ENCODE results near the gene SLC32A1.

The SLC32A1 gene

DNA sequence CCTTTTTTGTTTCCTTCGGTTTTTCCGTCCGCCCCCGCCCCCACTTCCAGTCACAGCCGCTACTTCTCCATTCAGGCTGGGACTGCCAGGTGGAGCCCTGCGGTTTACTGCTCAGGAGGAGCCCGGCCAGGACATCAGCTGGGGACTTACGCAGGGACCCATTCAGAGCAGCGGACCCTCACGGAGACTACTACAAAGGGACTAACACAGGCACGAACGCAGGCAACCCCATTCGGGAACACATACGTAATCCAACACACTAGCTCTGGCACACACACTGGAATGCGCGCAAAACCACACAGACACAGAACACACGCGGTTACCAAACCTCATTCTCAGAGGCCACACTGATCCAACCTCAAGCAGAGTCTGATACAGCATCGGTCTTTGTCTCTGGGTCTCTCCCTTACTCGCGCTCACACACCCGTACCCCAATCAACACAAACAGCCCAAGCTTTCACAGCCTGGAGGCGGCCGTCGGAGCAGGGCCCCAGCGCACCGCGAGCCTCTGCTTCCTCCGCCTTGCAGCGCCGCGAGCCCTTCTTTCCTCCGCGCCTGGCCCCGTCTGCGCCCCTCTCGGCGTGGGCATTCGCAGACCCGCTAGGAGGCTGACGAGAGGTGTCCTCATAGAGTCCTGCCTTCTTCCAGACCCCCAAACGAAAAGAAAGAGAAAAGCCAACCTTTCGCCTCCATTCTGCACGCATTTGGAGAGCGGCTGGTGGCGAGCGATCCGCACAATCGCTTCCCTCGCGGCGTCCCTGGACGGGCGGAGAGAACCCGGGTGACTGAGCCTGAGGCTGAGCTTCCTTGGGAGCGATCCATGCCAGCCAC is 1.1 kb upstream of the SLC32A1 start:
- peaks cover 25% of the 10 kb centered on the region; the same call in 1 of the 2 replicates for H3K27me3 ChIP-seq (ENCODE audit: insufficient read depth, low read depth)
- TF ChIP-seq, protein P1, sequence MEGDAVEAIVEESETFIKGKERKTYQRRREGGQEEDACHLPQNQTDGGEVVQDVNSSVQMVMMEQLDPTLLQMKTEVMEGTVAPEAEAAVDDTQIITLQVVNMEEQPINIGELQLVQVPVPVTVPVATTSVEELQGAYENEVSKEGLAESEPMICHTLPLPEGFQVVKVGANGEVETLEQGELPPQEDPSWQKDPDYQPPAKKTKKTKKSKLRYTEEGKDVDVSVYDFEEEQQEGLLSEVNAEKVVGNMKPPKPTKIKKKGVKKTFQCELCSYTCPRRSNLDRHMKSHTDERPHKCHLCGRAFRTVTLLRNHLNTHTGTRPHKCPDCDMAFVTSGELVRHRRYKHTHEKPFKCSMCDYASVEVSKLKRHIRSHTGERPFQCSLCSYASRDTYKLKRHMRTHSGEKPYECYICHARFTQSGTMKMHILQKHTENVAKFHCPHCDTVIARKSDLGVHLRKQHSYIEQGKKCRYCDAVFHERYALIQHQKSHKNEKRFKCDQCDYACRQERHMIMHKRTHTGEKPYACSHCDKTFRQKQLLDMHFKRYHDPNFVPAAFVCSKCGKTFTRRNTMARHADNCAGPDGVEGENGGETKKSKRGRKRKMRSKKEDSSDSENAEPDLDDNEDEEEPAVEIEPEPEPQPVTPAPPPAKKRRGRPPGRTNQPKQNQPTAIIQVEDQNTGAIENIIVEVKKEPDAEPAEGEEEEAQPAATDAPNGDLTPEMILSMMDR (conservative IDR thresholded peaks at IDR 0.05; ENCODE audit: low read depth, low read length): no peak
- no peak overlapping the region for H3K4me3 ChIP-seq (IDR thresholded peaks at IDR 0.05; ENCODE audit: insufficient read depth, low read depth, low read length)
- no peaks in the 10 kb centered on the region for H3K36me3 ChIP-seq (ENCODE audit: insufficient read depth)
- H3K4me1 ChIP-seq (ENCODE audit: low read depth, poor library complexity, severe bottlenecking): peaks cover 3% of the 10 kb centered on the region
- no peaks in the 10 kb centered on the region for H4K20me1 ChIP-seq (ENCODE audit: insufficient read depth)
- H3K4me2 ChIP-seq: no peak overlapping the region
- H3K79me2 ChIP-seq (ENCODE audit: insufficient read depth, low read depth): no peaks in the 10 kb centered on the region
- no peak overlapping the region for H3K9ac ChIP-seq
- no peak overlapping the region for H2AFZ ChIP-seq (ENCODE audit: low read depth)
- H3K27ac ChIP-seq: no peak overlapping the region

DNA sequence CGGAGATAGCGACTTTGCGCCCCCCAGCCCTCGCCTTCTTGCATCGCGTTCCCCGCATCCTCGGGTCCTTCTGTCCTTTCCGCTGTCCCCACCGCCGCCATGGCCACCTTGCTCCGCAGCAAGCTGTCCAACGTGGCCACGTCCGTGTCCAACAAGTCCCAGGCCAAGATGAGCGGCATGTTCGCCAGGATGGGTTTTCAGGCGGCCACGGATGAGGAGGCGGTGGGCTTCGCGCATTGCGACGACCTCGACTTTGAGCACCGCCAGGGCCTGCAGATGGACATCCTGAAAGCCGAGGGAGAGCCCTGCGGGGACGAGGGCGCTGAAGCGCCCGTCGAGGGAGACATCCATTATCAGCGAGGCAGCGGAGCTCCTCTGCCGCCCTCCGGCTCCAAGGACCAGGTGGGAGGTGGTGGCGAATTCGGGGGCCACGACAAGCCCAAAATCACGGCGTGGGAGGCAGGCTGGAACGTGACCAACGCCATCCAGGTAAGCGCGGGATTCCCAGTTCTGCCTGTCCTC is 401 bp downstream of the SLC32A1 start:
- Histone ChIP-seq H2AFZ (ENCODE audit: low read depth) (no peak overlapping the region), H3K79me2 (ENCODE audit: insufficient read depth, low read depth) (no peaks in the 10 kb centered on the region), H3K4me1 (ENCODE audit: low read depth, poor library complexity, severe bottlenecking) (peaks cover 3% of the 10 kb centered on the region), H3K36me3 (ENCODE audit: insufficient read depth) (no peaks in the 10 kb centered on the region), H4K20me1 (ENCODE audit: insufficient read depth) (no peaks in the 10 kb centered on the region), H3K27me3 (ENCODE audit: insufficient read depth, low read depth) (peaks cover 27% of the 10 kb centered on the region), H3K4me3 (IDR thresholded peaks at IDR 0.05; ENCODE audit: insufficient read depth, low read depth, low read length) (no peak overlapping the region), H3K9ac (no peak overlapping the region), H3K27ac (no peak overlapping the region), H3K4me2 (peak overlapping the region; percentile 31; the same call in 1 of the 2 replicates)
- TF ChIP-seq, protein P1 (conservative IDR thresholded peaks at IDR 0.05; ENCODE audit: low read depth, low read length): no peak

DNA sequence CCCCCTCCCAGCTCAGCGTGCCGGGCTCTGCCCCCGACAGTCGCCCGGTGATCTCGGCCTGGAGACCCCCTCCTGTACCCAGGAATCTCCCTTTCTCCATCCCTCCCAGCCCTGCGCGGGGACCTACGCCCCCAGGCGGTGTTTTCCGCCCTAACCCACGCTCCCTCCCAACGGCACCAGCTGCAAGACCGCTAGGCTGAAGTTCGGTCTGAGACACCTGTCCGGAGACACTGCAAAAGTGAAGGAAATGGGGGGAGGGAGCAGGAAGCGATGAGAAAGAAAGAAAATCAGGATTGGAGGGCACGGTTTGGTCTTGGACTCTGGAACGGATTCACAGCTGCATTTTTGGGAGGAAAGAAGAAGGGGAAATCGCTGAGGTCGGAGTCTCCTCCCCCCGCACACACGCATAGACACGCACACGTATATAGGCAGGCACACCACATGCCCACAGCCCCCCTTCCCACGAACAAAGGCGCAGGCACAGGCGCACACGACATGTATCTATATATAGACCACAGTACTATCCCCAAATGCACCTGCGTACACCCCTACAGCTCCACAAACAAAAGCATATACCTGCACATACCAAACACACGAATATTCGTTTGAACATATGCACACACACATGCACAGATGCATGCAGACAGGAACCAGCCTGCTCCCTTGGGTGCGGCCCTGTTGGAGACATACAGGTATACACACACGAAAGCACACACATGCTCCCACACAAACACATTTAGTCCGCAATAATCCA is 1.0 kb downstream of the SLC32A1 start:
- Histone ChIP-seq H2AFZ (ENCODE audit: low read depth) (no peak overlapping the region), H3K79me2 (ENCODE audit: insufficient read depth, low read depth) (no peaks in the 10 kb centered on the region), H4K20me1 (ENCODE audit: insufficient read depth) (no peaks in the 10 kb centered on the region), H3K27ac (no peak overlapping the region), H3K9ac (no peak overlapping the region), H3K4me3 (IDR thresholded peaks at IDR 0.05; ENCODE audit: insufficient read depth, low read depth, low read length) (no peak overlapping the region), H3K27me3 (ENCODE audit: insufficient read depth, low read depth) (peaks cover 34% of the 10 kb centered on the region), H3K4me2 (peak overlapping the region; percentile 31; the same call in 1 of the 2 replicates), H3K36me3 (ENCODE audit: insufficient read depth) (no peaks in the 10 kb centered on the region), H3K4me1 (ENCODE audit: low read depth, poor library complexity, severe bottlenecking) (peaks cover 3% of the 10 kb centered on the region)
- TF ChIP-seq, protein P1 (conservative IDR thresholded peaks at IDR 0.05; ENCODE audit: low read depth, low read length): no peak

DNA sequence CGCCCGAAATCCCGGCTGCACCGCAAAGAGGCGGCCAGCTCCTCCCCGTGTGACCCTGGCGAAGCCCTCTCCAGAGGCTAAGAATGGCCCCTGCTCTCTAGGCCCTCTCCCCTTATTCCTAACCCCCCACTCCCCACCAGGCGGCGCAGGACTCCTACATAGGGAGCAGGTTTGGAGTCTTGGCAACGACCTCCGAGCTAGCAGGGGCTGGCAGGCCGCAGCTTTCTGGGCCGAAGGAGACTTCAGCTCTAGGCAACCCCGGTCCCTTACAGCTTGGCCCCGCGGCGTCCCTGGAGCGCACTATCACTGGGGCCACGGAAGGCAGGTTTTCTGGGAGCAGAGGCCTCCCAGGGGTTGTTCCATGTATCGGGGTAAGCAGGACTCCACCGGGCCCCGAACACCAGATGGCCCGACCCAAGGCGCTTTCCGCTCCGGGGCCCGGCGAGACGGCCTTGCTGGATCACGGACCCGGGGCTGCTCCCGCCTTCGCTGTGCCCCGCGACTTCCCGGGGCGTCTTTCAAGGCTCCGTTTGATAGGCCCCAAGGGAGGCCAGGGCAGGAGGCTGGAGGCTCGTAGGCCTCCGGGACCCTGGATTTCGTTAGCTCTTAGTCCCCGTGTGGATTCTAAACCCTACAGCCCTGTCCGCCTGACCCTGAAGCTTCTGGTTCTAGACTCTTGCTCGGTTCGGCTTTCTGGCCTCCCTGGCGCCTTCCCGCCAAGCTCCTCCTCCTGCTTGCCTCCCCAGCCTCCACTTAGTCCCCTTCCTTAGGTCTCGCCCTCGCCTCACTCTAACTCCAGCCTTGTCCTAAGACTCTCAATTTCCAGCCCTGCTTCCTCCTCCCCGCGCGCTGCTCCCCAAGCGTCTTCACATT is 1.9 kb downstream of the SLC32A1 start:
- H3K36me3 ChIP-seq (ENCODE audit: insufficient read depth): no peaks in the 10 kb centered on the region
- H2AFZ ChIP-seq (ENCODE audit: low read depth): no peak overlapping the region
- TF ChIP-seq, protein P1 (conservative IDR thresholded peaks at IDR 0.05; ENCODE audit: low read depth, low read length): 0 out of 2 replicates have a peak, but pooled peaks have one; percentile 33
- no peak overlapping the region; the same call in 1 of the 2 replicates for H3K4me2 ChIP-seq
- H3K9ac ChIP-seq: no peak overlapping the region
- no peak overlapping the region for H3K4me3 ChIP-seq (IDR thresholded peaks at IDR 0.05; ENCODE audit: insufficient read depth, low read depth, low read length)
- peaks cover 3% of the 10 kb centered on the region for H3K4me1 ChIP-seq (ENCODE audit: low read depth, poor library complexity, severe bottlenecking)
- no peaks in the 10 kb centered on the region for H4K20me1 ChIP-seq (ENCODE audit: insufficient read depth)
- no peak overlapping the region for H3K27ac ChIP-seq
- H3K27me3 ChIP-seq (ENCODE audit: insufficient read depth, low read depth): peaks cover 33% of the 10 kb centered on the region
- H3K79me2 ChIP-seq (ENCODE audit: insufficient read depth, low read depth): no peaks in the 10 kb centered on the region
